ENCODE results near the gene MLLT1. TPM values are rescaled to one million over a fixed set of nuclear protein-coding genes. Genes with fewer than 3 reads are reported as not detected.
A peak's percentile ranks its signal among the peaks of the same experiment; 100 is the strongest.

Gene MLLT1
- total and polyA plus RNA-seq, 2 of the 8 experiments (the other 6 are each of a cell fraction or from before 2014, with no cell fraction given) = 18.8 to 45.1 TPM

DNA sequence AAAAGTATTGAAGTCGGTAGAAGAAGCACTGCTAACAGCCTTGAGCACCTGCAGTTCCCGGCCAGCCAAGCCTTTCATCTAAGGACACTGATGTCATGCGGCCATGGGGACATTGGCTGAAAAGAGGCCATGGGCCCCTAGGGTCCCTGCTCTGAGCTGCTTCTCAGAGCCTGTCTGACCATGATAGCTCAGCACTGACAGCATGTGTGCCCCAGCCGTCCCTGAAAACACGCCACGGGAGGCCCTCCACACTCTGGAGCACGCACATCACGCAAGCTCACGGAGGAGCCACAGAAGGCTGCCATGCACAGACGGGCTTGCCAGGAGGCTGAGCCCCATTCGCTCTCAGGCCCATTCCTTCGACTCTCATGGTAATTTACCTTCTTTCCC, 51.8 kb downstream of the MLLT1 start:
- peaks cover 4% of the 10 kb centered on the region; the same call in 1 of the 2 replicates for H3K23me2 ChIP-seq (ENCODE audit: low read depth, low read length)
- peaks cover 0 to 36% of the 10 kb centered on the region in 2 experiments; a peak in 2 of 4 replicates for H3K79me2 ChIP-seq (ENCODE audit: control insufficient read depth in 1 of 2, insufficient read depth in 2 of 2, low read length in 2 of 2)
- no peak overlapping the region for H3K23ac ChIP-seq (ENCODE audit: insufficient read length)
- no peak overlapping the region for H2AFZ ChIP-seq (ENCODE audit: low read length)
- no peak overlapping the region for H3K14ac ChIP-seq (ENCODE audit: insufficient read length)
- no peak overlapping the region for H2BK12ac ChIP-seq (ENCODE audit: low read depth, low read length)
- H3K4me1 ChIP-seq (replicated peaks in 1 of 4; ENCODE audit: control insufficient read depth in 3 of 4, insufficient read depth in 4 of 4, low read length in 3 of 4) = peaks cover 0 to 3% (median 0%) of the 10 kb centered on the region in 4 experiments; a peak in 1 of 7 replicates
- no peak overlapping the region for H2AK5ac ChIP-seq (ENCODE audit: low read depth, low read length)
- H4K20me1 ChIP-seq (replicated peaks in 1 of 2; ENCODE audit: control insufficient read depth in 1 of 2, insufficient read depth in 2 of 2, low read length in 2 of 2) = peaks cover 17 to 30% of the 10 kb centered on the region in 2 experiments
- peaks cover 20% of the 10 kb centered on the region for H3K79me1 ChIP-seq (ENCODE audit: low read depth, low read length)
- DNase-seq (ENCODE audit: low read depth in 1 of 2, low spot score in 2 of 2) (no peak), FAIRE-seq (no peak)
- no peak overlapping the region for H2BK20ac ChIP-seq (ENCODE audit: low read length)
- H3K4me2 ChIP-seq (ENCODE audit: insufficient read depth in 1 of 2, low read depth in 2 of 2, low read length in 2 of 2) = no peak overlapping the region
- H3K4me3 ChIP-seq (ENCODE audit: extremely low read depth in 1 of 4, insufficient read depth in 2 of 4, low read depth in 3 of 4, low read length in 4 of 4) = no peak overlapping the region
- WGBS, 2 experiments (ENCODE audit: extremely low coverage in 1 of 2, insufficient coverage in 1 of 2, insufficient read length in 1 of 2, insufficient replicate concordance in 2 of 2, low coverage in 1 of 2, low lambda C conversion rate in 2 of 2, missing lambda C conversion rate in 1 of 2) = 87% methylated on average over 12 of the region's 12 CpGs; no CpG with 5 or more reads in 1 of the 2 experiments
- H2BK120ac ChIP-seq (replicated peaks; ENCODE audit: low read depth, low read length) = no peak overlapping the region
- ChIA-PET CTCF (ENCODE audit: partially characterized antibody) (interaction anchor here (1.2 to 2.2 kb wide), 2 partner anchors 10 to 33 kb away, joined by 4 to 13 read pairs; no protein-coding TSS in a partner anchor), POLR2A (ENCODE audit: partially characterized antibody) (no interaction called here)
- no peaks in the 10 kb centered on the region for H3K27me3 ChIP-seq (replicated peaks in 1 of 4; ENCODE audit: control insufficient read depth in 3 of 4, extremely low read depth in 1 of 4, insufficient read depth in 3 of 4, low read length in 3 of 4)
- no peak overlapping the region for H4K5ac ChIP-seq (ENCODE audit: insufficient read length, low read depth, low read length)
- H3K18ac ChIP-seq (ENCODE audit: extremely low read depth, low read length) = no peak overlapping the region
- H2BK5ac ChIP-seq (ENCODE audit: low read depth, low read length) = no peak overlapping the region; the same call in 1 of the 2 replicates
- peaks cover 5 to 19% (median 11%) of the 10 kb centered on the region in 4 experiments; a peak in 6 of 8 replicates for H3K36me3 ChIP-seq (ENCODE audit: control insufficient read depth in 2 of 4, insufficient read depth in 4 of 4, low read length in 3 of 4)
- H3K56ac ChIP-seq (replicated peaks; ENCODE audit: insufficient read length, low read depth, low read length) = no peak overlapping the region
- 0 out of 2 replicates have a peak overlapping the region, but pooled peaks have one; percentile 37 for H3K27ac ChIP-seq (ENCODE audit: low read depth, low read length)
- no peaks in the 10 kb centered on the region for H3K9me3 ChIP-seq (ENCODE audit: insufficient read depth in 2 of 2, low read depth in 1 of 2, low read length in 1 of 2)
- H4K91ac ChIP-seq (replicated peaks; ENCODE audit: insufficient read length, low read length) = no peak overlapping the region
- no peak overlapping the region for H4K8ac ChIP-seq (ENCODE audit: extremely low read depth, insufficient read depth, low read length)
- TF ChIP-seq SUZ12 (IDR thresholded peaks at IDR 0.05; ENCODE audit: low read length) (no peak), CBX8 (IDR thresholded peaks at IDR 0.05; ENCODE audit: borderline replicate concordance, low read depth, low read length) (no peak), HDAC2 (IDR thresholded peaks at IDR 0.05; ENCODE audit: borderline replicate concordance in 1 of 2, low read depth in 2 of 2, low read length in 2 of 2) (no peak), CBX5 (IDR thresholded peaks at IDR 0.05; ENCODE audit: low read depth, low read length) (no peak), EZH2 (IDR thresholded peaks at IDR 0.05; ENCODE audit: low read depth, low read length, severe bottlenecking) (no peak), GABPA (IDR thresholded peaks at IDR 0.05; ENCODE audit: borderline replicate concordance, insufficient read depth, low read length) (no peak), CHD2 (IDR thresholded peaks at IDR 0.05; ENCODE audit: low read length) (no peak)
- no peak overlapping the region for H2BK15ac ChIP-seq (ENCODE audit: low read length)
- no peak overlapping the region for H3K9ac ChIP-seq (replicated peaks in 1 of 4; ENCODE audit: extremely low read depth in 1 of 4, low read depth in 3 of 4, low read length in 3 of 4)
- no peak overlapping the region for H3K4ac ChIP-seq (replicated peaks; ENCODE audit: insufficient read length, low read depth, low read length)
